Iris pigment epithelial cell (primary cell): ENCODE data around the gene IVL.

Source experiments
- DNase-seq: peaks from one replicate; pipeline ENCODE4 v3.0.0-alpha.2; 2011; ENCODE audit warnings: low read depth

The IVL gene

DNA sequence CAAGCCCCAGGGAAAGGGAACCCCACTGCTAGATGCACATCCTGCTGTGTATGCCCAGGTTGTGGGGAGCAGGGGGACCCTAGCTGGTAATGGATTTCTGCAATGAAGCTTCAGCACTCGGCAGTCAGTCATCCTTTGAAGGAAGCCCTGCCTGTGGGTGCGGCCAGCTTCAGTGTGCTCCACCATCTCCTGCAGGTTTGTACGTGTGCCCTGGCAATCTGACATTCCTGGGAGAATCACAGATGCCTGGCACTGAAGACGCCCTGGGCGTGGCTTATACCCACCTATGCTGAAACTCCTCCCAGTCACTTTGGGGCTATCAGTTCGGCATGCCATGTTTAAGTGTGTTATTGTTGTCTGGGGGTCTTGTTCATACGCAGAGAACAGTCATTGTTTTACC, 45.4 kb downstream of the IVL start:
- DNase-seq = no peak

GRCh38 chr1:152954436-152954835, 46.1 kb downstream of the IVL start:
- DNase-seq = no peak

DNA sequence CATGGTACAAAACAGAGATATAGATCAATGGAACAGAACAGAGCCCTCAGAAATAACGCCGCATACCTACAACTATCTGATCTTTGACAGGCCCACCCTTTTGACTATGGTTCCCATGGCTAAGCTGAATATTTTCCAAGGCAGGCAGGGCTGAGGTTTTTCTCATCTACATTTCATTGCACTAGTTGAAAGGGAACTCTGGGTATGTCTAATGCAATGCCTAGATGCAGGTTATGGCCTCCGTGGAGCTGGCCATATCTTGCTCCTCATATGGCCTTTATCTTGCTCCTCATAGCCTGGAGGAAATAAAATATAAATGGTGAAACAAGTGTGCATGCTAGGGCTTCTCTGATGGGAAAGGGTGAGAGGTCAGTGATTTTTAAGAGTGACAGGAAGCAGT, 49.2 kb downstream of the IVL start:
- DNase-seq = no peak

DNA sequence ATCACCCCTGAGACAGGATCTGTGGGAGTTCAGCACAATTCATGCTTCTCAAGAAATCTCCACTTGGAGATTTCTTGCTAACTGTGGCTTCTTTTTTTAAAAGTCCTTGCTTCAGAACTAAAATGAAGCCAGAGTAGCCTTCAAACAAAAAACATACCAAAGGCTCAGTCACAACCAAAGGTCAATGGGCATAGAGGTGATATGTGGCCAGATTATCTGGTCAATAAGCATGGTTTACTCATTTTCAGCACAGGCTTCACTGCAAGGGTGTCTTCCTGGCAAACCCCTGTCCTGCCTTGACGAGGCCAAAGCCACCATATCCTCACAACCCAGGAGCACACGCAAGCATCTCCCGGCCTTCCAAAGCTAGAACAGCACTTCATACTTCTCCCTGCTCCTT, 50.9 kb downstream of the IVL start:
- no peak for DNase-seq

- DNase-seq = no peak
Measured at GRCh38 chr1:152959801-152960451, 51.6 kb downstream of the IVL start.

DNA sequence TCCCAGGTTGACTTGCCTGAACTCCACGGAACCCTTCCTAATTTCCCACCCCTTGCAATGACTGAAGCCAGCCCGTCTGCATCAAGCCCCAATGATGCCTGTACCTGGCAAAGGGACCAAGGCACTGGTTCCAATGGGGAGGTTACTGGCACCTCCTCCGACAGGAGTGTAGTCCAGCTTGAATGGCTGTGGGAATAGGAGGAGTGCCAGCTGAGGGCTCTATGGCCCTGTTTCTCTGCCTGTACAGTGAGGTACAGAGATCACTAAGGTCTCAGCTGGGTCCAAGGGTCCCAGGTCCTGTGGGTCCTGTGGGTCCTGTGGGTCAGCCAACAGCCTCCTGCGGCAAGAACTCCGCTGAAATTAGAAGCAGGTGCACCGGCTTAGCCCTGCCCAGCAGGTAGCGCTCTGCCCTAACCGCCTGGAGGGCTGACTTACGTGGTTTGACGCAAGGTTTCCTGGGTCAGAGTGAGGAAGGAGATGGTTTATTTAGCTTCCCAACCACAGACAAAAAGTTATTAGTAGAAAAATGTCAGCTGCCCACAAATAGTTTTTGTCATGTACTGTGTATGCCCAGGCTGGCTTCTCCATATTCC, 52.2 kb downstream of the IVL start:
- DNase-seq = no peak
